Measurements from ENCODE around the gene SNX20.

GRCh38 chr16:50696575-50697420 is 15.7 kb upstream of the SNX20 start:
- no peak for TF ChIP-seq CTCF (IDR thresholded peaks at IDR 0.05; ENCODE audit: low read depth, low read length)
- TF ChIP-seq EZH2phosphoT487 (IDR thresholded peaks at IDR 0.05; ENCODE audit: low read depth), result no peak

All from OCI-LY3 (cell line).